NCI-H526 (cell line): ENCODE data around the gene GLS.
"Not testable (repeated sequence)": the region's sequence is repeated elsewhere in the genome, so short reads cannot be mapped to it uniquely, and the experiment has no call there.

Experiments used
- DNase-seq, 2 experiments: peaks; one replicate each; lab custom pipeline; 2025; lab: John Stamatoyannopoulos, UW

GLS gene

GRCh38 chr2:190993292-190993643, 112.6 kb downstream of the GLS start:
- DNase-seq, result no peak

- no peak for DNase-seq
Observed at GRCh38 chr2:190994148-190994547, 113.5 kb downstream of the GLS start.

- DNase-seq, result not testable (repeated sequence)
Observed at GRCh38 chr2:190995315-190995714, 114.7 kb downstream of the GLS start.

- DNase-seq, result peak in 1 of 2 experiments; percentile 60
Observed at GRCh38 chr2:190996338-190996946, 115.8 kb downstream of the GLS start.

DNA sequence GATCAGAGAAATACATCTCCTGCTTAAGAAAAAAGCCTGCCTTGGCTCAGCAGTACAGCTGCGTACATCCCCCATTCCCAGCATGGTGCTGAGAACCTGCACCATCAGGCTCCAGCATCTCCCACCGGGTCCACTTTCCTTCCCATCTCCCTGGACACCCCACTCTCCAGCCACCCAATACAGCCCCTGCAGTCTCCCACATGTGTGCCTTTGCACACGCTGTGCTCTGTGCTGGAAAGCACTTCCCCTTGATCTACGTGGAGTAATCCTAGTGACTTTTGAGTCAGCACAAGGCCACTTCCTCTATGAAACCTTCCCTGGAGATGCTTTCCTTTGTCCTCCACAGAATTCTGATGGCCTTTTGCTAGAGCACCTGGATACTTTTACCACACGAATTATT, 116.3 kb downstream of the GLS start:
- no peak for DNase-seq

GRCh38 chr2:190997526-190998113, 117.0 kb downstream of the GLS start:
- DNase-seq, result no peak

DNA sequence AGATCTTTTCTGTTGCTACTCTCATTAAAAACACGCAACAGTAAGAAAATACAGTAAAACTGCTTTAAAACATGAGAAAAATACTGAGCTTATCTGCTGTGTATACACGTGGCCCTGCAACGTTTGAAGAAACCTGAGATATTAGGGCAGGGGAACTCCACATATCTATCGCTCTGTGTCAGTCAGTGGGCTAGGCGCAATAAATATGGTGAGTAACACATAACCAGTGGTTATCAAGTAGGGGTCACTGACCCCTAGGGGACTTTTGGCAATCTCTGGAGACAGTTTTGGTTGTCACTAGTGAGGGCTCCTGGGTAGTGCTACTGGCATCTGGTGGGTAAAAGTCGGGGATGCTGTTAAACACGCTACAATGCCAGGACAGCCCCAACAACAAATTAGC, 118.4 kb downstream of the GLS start:
- no peak for DNase-seq

GRCh38 chr2:190999949-191000665, 119.5 kb downstream of the GLS start:
- DNase-seq, result no peak

DNA sequence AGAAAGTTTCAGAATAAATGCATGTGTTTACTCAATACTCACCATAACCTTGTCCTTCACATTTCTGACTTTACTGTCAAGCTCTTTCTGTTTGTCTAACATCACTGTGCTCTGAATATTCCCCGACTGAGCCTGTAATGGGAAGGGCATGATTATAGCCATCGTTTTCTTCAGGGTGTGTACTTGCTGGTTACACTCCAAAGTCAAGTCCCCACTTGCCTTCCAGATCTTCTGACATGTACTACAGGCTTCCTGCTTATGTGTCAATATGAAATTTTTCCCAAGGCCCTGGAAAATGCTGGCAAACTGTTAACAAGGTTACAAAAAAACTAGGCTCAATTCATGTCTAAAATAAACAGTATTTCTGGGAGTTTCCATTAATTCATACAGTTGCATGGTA, 120.4 kb downstream of the GLS start:
- no peak for DNase-seq

- no peak for DNase-seq
Observed at GRCh38 chr2:191001624-191002023, 121.0 kb downstream of the GLS start.

- no peak for DNase-seq
Observed at GRCh38 chr2:191003405-191004309, 123.0 kb downstream of the GLS start.

- no peak for DNase-seq
Observed at GRCh38 chr2:191006297-191006696, 125.7 kb downstream of the GLS start.

DNA sequence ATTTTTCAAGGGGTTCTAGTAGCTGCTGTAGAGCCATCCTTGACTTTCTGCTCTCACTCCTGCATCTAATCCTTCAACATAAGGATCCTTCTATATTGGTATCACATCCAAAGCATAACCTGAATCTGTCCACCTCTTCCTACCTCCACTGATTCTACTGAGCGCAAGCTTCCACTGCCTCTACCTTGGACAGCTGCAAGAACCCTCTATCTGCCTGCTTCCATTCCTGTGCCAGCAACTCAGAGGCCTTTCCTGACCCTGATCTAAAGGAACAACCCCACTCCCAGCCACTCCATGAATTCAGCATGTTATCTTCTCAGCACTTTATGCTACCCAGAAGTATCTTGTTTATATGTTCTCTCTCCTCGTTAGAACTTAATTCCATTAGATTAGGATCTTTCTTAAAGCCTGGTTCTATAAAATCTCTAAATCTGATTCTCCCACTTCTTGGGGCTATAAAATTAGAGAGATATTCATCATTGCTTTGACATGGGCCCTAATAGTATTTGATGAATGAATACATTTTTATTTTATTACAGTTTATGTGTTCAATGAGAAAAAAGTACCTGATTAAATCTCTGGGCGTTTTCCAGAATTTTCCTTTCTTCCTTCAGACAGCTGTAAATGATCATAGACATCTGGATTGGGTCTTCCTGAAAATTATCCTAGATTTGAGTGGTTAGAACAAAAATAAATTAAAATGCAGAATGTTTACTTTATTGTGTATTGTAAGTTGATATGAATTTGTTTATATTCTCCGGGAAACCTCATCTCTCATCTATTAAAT, 126.6 kb downstream of the GLS start:
- DNase-seq, result no peak

DNA sequence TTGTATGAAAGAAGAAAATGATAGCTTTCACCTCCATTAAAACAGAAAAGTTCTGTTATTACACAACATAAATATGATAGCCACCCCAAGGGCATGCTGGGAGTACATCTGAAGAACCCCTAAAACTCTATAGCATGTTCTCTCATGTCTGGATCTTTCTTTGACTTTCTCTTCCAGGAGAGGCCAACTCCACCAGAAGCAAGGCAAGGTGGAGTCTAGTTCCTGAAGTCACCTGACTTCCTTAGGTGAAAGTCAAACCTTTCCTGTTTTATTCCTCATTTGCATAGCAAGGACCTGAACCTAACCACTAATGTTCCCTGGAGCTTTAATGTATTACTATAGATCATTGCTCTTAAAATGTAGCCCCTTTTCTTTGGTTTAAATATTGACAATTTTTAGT, 127.7 kb downstream of the GLS start:
- DNase-seq, result peak; percentile 6 to 52

GRCh38 chr2:191009541-191010374, 129.1 kb downstream of the GLS start:
- DNase-seq, result no peak

GRCh38 chr2:191010887-191011885, 130.6 kb downstream of the GLS start:
- DNase-seq, result no peak

DNA sequence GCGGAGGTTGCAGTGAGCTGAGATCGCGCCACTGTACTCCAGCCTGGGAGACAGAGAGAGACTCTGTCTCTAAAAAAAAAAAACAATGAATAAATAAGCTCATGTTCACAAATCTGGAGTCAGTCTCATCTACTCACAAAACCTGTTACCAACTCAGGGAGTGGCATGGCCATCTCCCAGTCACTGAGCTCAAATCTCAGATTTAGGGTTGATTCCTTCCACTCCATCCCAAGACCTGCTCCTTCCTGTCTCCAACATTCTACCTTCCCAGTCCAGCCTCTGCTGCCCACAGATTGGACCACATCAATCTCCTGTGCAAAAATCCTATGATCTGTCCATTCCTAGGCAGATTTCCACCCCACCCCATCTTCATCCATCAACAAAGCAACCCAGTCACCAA, 131.7 kb downstream of the GLS start:
- no peak for DNase-seq

DNA sequence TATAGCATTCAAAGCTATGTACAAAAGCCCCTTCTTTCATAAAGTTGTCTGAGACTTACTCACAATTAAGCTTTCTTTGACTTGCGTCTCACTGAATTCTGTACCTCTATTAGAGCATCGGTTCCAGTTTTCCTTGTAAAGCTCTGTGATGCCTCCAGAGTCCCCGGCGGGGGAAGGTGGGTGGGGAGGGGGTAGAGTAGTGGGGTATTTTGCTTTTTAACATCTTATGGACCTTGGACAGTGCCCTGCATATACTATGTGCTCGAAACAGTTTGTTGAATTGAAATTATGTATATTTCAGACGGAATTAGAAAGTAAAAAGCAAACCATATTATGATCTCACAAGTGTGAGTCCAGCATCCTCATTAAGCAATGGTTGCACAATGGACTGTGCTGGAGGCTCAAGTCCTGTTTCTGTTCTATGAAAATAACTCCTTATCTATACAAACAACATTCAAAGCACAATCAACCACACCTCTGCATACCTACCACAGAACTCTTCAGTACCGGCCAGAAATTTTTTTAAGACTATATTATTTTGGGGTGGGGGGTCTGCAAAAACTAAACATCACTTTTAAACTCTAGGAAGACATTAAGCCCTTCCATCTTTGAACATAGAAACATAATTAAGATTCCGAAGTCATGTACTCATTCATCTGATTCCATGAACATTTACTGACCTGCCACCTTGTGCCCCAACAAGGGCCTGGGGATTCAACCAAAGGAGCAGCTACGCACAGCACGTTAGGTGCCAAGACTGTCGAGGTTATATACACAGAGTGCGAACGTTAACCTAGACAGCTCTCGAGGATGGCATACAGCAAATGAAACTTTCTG, 132.4 kb downstream of the GLS start:
- DNase-seq, result peak; percentile 30 to 65

DNA sequence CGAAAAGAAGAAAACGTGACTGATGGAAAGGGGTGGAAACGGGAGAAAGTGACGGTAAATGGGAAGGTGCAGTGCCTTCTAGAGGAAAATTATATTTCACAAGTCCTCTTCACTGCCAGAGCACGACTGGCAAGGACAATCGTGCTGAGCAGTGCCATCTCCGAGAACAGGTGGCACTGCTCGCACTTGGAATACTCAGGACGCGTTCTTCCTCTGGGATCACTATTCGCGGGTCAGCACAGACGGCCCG, 133.0 kb downstream of the GLS start:
- no peak for DNase-seq
